Suprapubic skin (tissue), 4 donors: Measurements from ENCODE around the gene ITPK1. TPM values are rescaled to one million over a fixed set of nuclear protein-coding genes. Genes with fewer than 3 reads are reported as not detected.

Source experiments
- DNase-seq, 2 donors: peaks; one replicate each; pipeline ENCODE4 v3.0.0-alpha.2; 2019; ENCODE audit warnings: low spot score in 2 of 2
- H3K27ac ChIP-seq: fragments of 200-600 bp; sonication (generic); one replicate; pipeline ENCODE4 v1.5.1; 2019
- H3K27me3 ChIP-seq: fragments of 200-600 bp; sonication (generic); one replicate; pipeline ENCODE4 v1.5.1; 2019
- H3K36me3 ChIP-seq: fragments of 200-600 bp; sonication (generic); one replicate; pipeline ENCODE4 v1.5.1; 2019
- H3K4me1 ChIP-seq: fragments of 200-600 bp; sonication (generic); one replicate; pipeline ENCODE4 v1.5.1; 2019
- H3K4me3 ChIP-seq: fragments of 200-600 bp; sonication (generic); one replicate; pipeline ENCODE4 v1.5.1; 2019; ENCODE audit warnings: mild to moderate bottlenecking
- H3K9me3 ChIP-seq: fragments of 200-600 bp; sonication (generic); one replicate; pipeline ENCODE4 v1.5.1; 2019
- CTCF ChIP-seq, 2 donors: fragments of 200-600 bp in 1 of 2; fragments of 450-650 bp in 1 of 2; sonication (generic) in 1 of 2; IDR thresholded peaks; one replicate each; pipeline ENCODE4 v1.5.1; 2016 to 2019; ENCODE audit warnings: antibody characterized with exemption in 2 of 2, mild to moderate bottlenecking in 1 of 2, moderate library complexity in 1 of 2
- EP300 ChIP-seq: sonication (generic); formaldehyde crosslinking; IDR thresholded peaks from one replicate; pipeline ENCODE4 v1.6.1; 2017; ENCODE audit warnings: antibody characterized with exemption
- POLR2A ChIP-seq, 2 donors: fragments of 450-650 bp; IDR thresholded peaks; one replicate each; pipeline ENCODE4 v1.6.1; 2017; ENCODE audit warnings: antibody characterized with exemption in 2 of 2, mild to moderate bottlenecking in 2 of 2, moderate library complexity in 2 of 2
- POLR2AphosphoS5 ChIP-seq, 3 donors: sonication (generic); formaldehyde crosslinking; IDR thresholded peaks; one replicate each; pipeline ENCODE4 v1.6.1; 2017; ENCODE audit warnings: antibody characterized with exemption in 3 of 3
- WGBS: methylation state at CpG from one replicate; pipeline ENCODE4 v1.1.5; 2018; 5-methylcytosine and 5-hydroxymethylcytosine counted together
- total RNA-seq, 4 donors: library from RNA; depleted of rRNA; stranded (reverse); fragments of >200 nt; gene quantifications; one replicate each; pipeline ENCODE4 v1.1.0, GENCODE V29; 2016

Gene ITPK1
- total RNA-seq, 4 donors from 2014 or later: 29.9 to 33.6 (median 32.2) TPM

DNA sequence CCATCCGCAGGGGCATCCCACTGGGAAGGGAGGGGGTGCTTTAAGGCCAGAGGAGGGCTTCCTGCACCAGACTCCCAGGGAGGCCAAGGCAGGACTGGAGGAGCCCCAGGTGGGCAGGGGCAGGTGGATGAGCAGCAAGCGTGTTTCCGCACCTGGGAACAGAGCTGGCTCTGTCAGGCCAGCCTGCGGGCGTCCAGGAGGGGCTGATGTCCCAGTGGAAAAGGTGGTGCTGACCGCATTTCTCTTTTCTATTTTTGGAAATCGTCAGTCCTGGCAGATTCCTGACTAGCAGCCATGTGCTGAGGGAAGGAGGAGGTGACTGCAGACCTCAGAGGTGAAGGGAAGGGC lies 165.6 kb downstream of the ITPK1 start:
- Histone ChIP-seq H3K4me3 (no peak overlapping the region), H3K36me3 (peaks cover 10% of the 10 kb centered on the region)
- 91% methylated on average over 7 of the region's 7 CpGs for WGBS

GRCh38 chr14:92949496-92950192 lies 166.1 kb downstream of the ITPK1 start:
- H3K4me3 ChIP-seq: no peak overlapping the region
- H3K27ac ChIP-seq: no peak overlapping the region
- H3K4me1 ChIP-seq: peaks cover 9% of the 10 kb centered on the region
- TF ChIP-seq CTCF (IDR thresholded peaks at IDR 0.05): no peak
- no peaks in the 10 kb centered on the region for H3K27me3 ChIP-seq
- DNase-seq: no peak
- H3K36me3 ChIP-seq: peaks cover 15% of the 10 kb centered on the region
- 92% methylated on average over 23 of the region's 24 CpGs for whole genome bisulfite sequencing
- H3K9me3 ChIP-seq: no peaks in the 10 kb centered on the region

More for the DNA sequence above, 165.6 kb downstream of the ITPK1 start:
- H3K9me3 ChIP-seq: no peaks in the 10 kb centered on the region
- no peaks in the 10 kb centered on the region for H3K27me3 ChIP-seq
- no peak overlapping the region for H3K27ac ChIP-seq
- TF ChIP-seq POLR2A (IDR thresholded peaks at IDR 0.05) (no peak), EP300 (no peak), CTCF (IDR thresholded peaks at IDR 0.05) (no peak), POLR2AphosphoS5 (IDR thresholded peaks at IDR 0.05) (no peak)
- peaks cover 9% of the 10 kb centered on the region for H3K4me1 ChIP-seq
- no peak for DNase-seq

GRCh38 chr14:92948647-92949046 lies 167.1 kb downstream of the ITPK1 start:
- no peak overlapping the region for H3K4me3 ChIP-seq
- no peaks in the 10 kb centered on the region for H3K27me3 ChIP-seq
- H3K36me3 ChIP-seq: peaks cover 25% of the 10 kb centered on the region
- peaks cover 9% of the 10 kb centered on the region for H3K4me1 ChIP-seq
- WGBS: 68% methylated on average over 20 of the region's 22 CpGs
- DNase-seq: no peak
- H3K9me3 ChIP-seq: no peaks in the 10 kb centered on the region
- TF ChIP-seq POLR2A (IDR thresholded peaks at IDR 0.05) (no peak), CTCF (IDR thresholded peaks at IDR 0.05) (no peak), EP300 (no peak)
- no peak overlapping the region for H3K27ac ChIP-seq

DNA sequence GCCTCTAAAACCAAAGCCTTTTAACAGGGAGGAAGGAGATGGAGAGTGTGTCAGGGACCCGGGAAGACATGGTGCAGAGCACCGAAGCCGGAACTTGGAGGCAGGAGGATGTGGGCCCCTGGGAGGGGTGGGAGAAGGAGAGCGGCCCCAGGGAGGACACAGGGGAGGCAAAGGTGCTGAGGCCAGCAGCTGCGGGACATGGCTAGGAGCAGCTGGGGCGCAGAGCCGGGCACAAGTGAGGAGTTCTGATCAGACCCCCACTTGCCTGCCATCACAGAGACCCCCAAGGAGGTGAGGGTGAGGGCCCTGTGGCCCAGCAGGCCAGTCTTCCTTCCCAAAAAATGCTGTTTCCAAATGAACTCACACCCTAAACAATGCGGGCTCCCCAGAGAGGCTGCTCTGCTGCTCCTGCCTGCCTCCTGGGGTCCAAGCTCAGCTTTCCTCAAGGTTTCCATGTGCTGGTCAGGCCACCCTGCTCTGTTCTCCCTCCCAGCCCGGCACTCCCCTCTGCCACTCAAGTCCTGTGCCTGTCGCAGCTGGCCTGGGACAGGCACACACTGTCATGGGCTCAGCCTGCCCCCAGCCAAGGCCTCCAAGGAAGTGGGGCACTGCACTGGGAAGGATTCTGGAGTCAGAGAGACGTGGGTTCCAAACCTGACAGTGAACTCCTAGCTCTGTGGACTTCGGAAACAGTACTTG lies 168.7 kb downstream of the ITPK1 start:
- Histone ChIP-seq H3K36me3 (peaks cover 31% of the 10 kb centered on the region), H3K9me3 (no peaks in the 10 kb centered on the region), H3K4me3 (no peak overlapping the region), H3K27ac (no peak overlapping the region), H3K4me1 (peaks cover 8% of the 10 kb centered on the region), H3K27me3 (no peaks in the 10 kb centered on the region)
- WGBS: 89% methylated on average over 12 of the region's 12 CpGs
- DNase-seq: no peak
- no peak for TF ChIP-seq POLR2A (IDR thresholded peaks at IDR 0.05)
- no peak for TF ChIP-seq EP300
- no peak for TF ChIP-seq POLR2AphosphoS5 (IDR thresholded peaks at IDR 0.05)
- TF ChIP-seq CTCF (IDR thresholded peaks at IDR 0.05): no peak

DNA sequence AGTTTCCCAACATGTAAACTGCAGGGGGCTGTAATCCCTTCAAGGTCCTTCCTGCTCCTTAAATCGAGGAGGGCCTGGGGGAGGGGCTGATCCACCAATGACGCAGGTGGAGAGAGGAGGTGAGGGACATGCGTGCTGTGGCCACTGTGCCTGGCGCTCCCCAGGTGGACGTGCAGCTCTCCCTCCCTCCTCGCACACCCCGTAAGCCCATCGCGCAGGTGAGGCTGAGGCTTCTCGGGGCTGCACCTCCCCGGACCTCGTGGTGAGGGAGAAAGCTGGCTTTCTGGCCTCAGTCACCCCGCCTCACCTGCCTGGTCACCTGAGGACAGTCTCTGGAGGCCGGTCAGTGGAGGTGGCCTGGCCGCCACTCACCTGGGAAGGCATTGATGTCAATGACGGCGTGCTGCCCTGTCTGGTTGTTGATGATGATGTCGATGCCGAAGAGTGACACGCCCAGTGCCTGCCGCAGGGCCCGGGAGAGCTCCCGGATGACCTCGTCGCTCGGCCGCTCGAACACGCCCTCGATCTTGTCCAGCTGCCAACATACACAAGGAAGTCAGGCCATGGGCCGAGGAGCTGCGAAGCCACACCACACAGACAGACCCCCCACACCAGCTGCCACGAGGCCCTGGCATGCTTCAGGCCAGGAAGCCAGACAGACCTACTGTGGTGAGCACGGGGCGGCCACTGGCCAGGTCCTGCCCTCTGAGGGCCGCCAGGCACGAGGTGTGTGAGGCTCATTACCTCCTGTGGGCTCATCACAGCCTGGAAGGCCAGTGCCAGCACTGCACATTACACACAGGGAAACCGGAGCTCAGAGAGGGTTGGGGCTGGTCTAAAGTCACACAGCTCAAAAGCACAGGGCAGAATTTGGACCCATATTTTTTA lies 169.5 kb downstream of the ITPK1 start:
- no peak overlapping the region for H3K4me3 ChIP-seq
- DNase-seq: peak in 1 of 2 donors; percentile 75
- TF ChIP-seq CTCF (IDR thresholded peaks at IDR 0.05): no peak
- TF ChIP-seq POLR2AphosphoS5 (IDR thresholded peaks at IDR 0.05): no peak
- TF ChIP-seq EP300: no peak
- no peak for TF ChIP-seq POLR2A (IDR thresholded peaks at IDR 0.05)
- H3K4me1 ChIP-seq: peaks cover 4% of the 10 kb centered on the region
- H3K27ac ChIP-seq: no peak overlapping the region
- WGBS: 84% methylated on average over 5 of the region's 38 CpGs
- H3K36me3 ChIP-seq: peaks cover 39% of the 10 kb centered on the region
- no peaks in the 10 kb centered on the region for H3K27me3 ChIP-seq
- no peaks in the 10 kb centered on the region for H3K9me3 ChIP-seq
